ENCODE data around the gene MYOM1.
"Not testable (repeated sequence)": the region's sequence is repeated elsewhere in the genome, so short reads cannot be mapped to it uniquely, and the experiment has no call there.

Gene MYOM1

GRCh38 chr18:3217948-3218647, 1.7 kb downstream of the MYOM1 start:
- DNase-seq = no peak

GRCh38 chr18:3216987-3217386, 2.8 kb downstream of the MYOM1 start:
- no peak for DNase-seq

- no peak for DNase-seq
Observed at GRCh38 chr18:3214855-3215637, 4.7 kb downstream of the MYOM1 start.

GRCh38 chr18:3213300-3214059, 6.3 kb downstream of the MYOM1 start:
- no peak for DNase-seq

- DNase-seq = no peak
Observed at GRCh38 chr18:3212657-3213056, 7.1 kb downstream of the MYOM1 start.

- DNase-seq = no peak
Observed at GRCh38 chr18:3211236-3211992, 8.4 kb downstream of the MYOM1 start.

GRCh38 chr18:3209859-3210569, 9.8 kb downstream of the MYOM1 start:
- no peak for DNase-seq

GRCh38 chr18:3207565-3207964, 12.2 kb downstream of the MYOM1 start:
- DNase-seq = no peak

GRCh38 chr18:3205239-3205638, 14.5 kb downstream of the MYOM1 start:
- no peak for DNase-seq

- DNase-seq = no peak
Observed at GRCh38 chr18:3199942-3200645, 19.7 kb downstream of the MYOM1 start.

- not testable (repeated sequence) for DNase-seq
Observed at GRCh38 chr18:3198260-3198860, 21.4 kb downstream of the MYOM1 start.

GRCh38 chr18:3194947-3195612, 24.7 kb downstream of the MYOM1 start:
- DNase-seq = no peak

- DNase-seq = no peak
Observed at GRCh38 chr18:3193331-3193730, 26.4 kb downstream of the MYOM1 start.

GRCh38 chr18:3192752-3193151, 27.0 kb downstream of the MYOM1 start:
- DNase-seq = no peak

GRCh38 chr18:3192286-3192685, 27.5 kb downstream of the MYOM1 start:
- DNase-seq = no peak

- DNase-seq = no peak
Observed at GRCh38 chr18:3190610-3191009, 29.2 kb downstream of the MYOM1 start.

- no peak for DNase-seq
Observed at GRCh38 chr18:3189884-3190283, 29.9 kb downstream of the MYOM1 start.

GRCh38 chr18:3186678-3187658, 32.8 kb downstream of the MYOM1 start:
- DNase-seq = no peak

GRCh38 chr18:3184275-3184963, 35.3 kb downstream of the MYOM1 start:
- DNase-seq = no peak

All from activated CD4-positive, alpha-beta T cell treated with anti-CD3 and anti-CD28 coated beads, Interleukin-2, amount 50 U/mL, for 48 hours (primary cell).